GM23338 (cell line): ENCODE data around the gene CCNB3.

Experiments used
- CREB1 ChIP-seq: fragments of 250-450 bp; sonication (Bioruptor Pico); IDR thresholded peaks from 2 replicates; pipeline ENCODE4 v1.5.0; 2020; ENCODE audit warnings: low read depth, mild to moderate bottlenecking, moderate library complexity
- EZH2 ChIP-seq: fragments of 200-600 bp; sonication (generic); IDR thresholded peaks from one replicate; pipeline ENCODE4 v1.8.0; 2017; ENCODE audit warnings: antibody characterized with exemption, mild to moderate bottlenecking, low read depth; ENCODE audit not compliant: unreplicated experiment
- EZH2phosphoT487 ChIP-seq: fragments of 200-600 bp; sonication (generic); IDR thresholded peaks from one replicate; pipeline ENCODE4 v1.8.1; 2018; ENCODE audit warnings: antibody characterized with exemption; ENCODE audit not compliant: unreplicated experiment
- POLR2AphosphoS5 ChIP-seq: IDR thresholded peaks from 2 replicates; pipeline ENCODE4 v1.6.1; 2016; ENCODE audit warnings: antibody characterized with exemption, low read depth
- STAT1 ChIP-seq: IDR thresholded peaks from one replicate; pipeline ENCODE4 v1.6.1; 2016; ENCODE audit warnings: antibody characterized with exemption; ENCODE audit not compliant: unreplicated experiment
- ZNF114 ChIP-seq: fragments of 250-450 bp; sonication (Bioruptor Pico); IDR thresholded peaks from 2 replicates; pipeline ENCODE4 v1.5.0; 2020; ENCODE audit warnings: mild to moderate bottlenecking, moderate library complexity
- TF ChIP-seq, protein P1 (sequence below), 2 experiments: fragments of 200-600 bp in 1 of 2; sonication (generic) in 1 of 2; conservative IDR thresholded peaks; 2 replicates each; pipeline versions ENCODE4 v1.5.1 to v1.6.1; 2016 to 2017; ENCODE audit warnings: antibody characterized with exemption in 2 of 2, low read depth in 2 of 2, mild to moderate bottlenecking in 2 of 2, moderate library complexity in 1 of 2

DNA sequence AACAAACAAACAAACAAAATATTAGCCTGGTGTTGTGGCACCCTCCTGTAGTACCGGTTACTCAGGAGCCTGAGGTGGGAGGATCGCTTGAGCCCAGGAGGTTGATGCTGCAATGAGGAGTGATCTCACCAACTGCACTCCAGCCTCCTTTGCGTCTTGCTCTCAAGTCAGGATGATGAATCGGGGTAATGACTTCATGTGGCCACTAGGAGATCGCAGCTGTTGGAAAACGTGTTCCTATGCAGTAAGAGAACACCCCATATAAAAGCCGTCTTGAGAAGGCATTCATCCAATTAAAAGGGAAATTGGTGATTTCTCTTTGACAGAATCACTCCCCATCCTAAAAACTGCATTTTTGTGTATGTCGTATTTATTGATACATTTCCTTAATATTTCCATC, 6.9 kb downstream of the CCNB3 start:
- TF ChIP-seq EZH2phosphoT487 (no peak), POLR2AphosphoS5 (no peak), STAT1 (no peak), ZNF114 (CRISPR knock-in tag) (no peak), CREB1 (no peak), EZH2 (no peak)
- TF ChIP-seq, protein P1, sequence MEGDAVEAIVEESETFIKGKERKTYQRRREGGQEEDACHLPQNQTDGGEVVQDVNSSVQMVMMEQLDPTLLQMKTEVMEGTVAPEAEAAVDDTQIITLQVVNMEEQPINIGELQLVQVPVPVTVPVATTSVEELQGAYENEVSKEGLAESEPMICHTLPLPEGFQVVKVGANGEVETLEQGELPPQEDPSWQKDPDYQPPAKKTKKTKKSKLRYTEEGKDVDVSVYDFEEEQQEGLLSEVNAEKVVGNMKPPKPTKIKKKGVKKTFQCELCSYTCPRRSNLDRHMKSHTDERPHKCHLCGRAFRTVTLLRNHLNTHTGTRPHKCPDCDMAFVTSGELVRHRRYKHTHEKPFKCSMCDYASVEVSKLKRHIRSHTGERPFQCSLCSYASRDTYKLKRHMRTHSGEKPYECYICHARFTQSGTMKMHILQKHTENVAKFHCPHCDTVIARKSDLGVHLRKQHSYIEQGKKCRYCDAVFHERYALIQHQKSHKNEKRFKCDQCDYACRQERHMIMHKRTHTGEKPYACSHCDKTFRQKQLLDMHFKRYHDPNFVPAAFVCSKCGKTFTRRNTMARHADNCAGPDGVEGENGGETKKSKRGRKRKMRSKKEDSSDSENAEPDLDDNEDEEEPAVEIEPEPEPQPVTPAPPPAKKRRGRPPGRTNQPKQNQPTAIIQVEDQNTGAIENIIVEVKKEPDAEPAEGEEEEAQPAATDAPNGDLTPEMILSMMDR (conservative IDR thresholded peaks at IDR 0.05; ENCODE audit: low read depth in 2 of 2): peak; percentile 37 to 57; a peak in 3 of 4 replicates
